Hematopoietic multipotent progenitor cell treated with erythropoietin and hydrocortisone succinate and interleukin-3 and kit ligand, for 6 days (in vitro differentiated cells): ENCODE data around the gene KMT5B.

Experiments
- DNase-seq: peaks from one replicate; pipeline ENCODE4 v3.0.0-alpha.2; 2015

The KMT5B gene

DNA sequence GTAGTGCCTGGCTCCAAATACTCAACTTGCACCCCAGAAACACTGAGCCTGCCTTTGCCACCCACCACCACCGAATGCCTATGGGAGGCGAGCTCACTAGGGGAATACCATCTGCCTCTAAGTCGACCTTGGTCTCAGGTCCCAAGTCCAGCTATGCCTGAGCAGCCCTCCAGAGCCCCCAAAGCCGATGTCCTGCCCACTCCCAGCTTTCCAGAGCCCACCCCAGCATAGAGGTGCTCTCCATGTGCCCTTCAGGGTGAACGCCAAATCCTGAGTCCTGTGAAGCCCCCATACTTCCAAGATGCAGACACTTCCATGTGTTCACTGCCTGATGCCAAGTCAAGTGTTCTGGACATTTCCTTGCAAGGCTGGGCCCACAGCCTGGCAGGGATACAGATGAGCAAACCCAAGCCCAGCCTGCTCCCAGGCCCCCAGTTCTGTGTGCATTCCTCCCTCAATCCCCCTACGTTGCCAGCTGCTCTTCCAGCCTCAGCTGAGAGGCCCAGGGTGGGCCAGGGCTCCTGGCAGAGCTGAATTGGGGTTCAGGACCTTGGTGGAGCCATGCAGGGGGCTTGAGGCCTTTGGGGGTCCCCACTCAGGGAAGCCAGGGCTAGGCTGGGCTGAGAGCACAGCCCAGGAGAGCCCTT is 2.6 kb upstream of the KMT5B start:
- DNase-seq = no peak

GRCh38 chr11:68215087-68215445 is 2.0 kb upstream of the KMT5B start:
- DNase-seq = peak; percentile 26

GRCh38 chr11:68214173-68215086 is 1.3 kb upstream of the KMT5B start:
- DNase-seq = no peak

- peak; percentile 92 for DNase-seq
Observed at GRCh38 chr11:68213555-68214172, 568 bp upstream of the KMT5B start.

- peak; percentile 90 for DNase-seq
Observed at GRCh38 chr11:68212421-68213134, 518 bp downstream of the KMT5B start.

DNA sequence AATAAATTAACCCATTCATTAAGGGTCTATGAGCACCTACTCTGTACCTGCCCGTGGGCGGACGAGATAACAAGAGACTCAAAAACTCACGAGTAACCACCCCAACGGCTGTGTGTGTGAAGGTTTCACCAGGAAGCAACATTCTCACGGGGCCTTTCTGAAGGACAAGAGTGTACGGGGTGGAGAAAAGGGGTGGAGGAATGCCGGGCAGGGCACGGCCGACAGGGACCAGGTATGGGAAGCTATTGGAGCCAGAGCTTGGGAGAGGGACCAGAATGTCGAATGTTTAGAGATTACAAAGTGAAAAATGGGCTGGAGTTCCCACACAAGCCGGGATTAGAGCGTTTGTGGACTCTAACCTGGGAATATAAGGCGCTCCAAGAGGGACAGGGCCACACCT is 1.6 kb downstream of the KMT5B start:
- no peak for DNase-seq

DNA sequence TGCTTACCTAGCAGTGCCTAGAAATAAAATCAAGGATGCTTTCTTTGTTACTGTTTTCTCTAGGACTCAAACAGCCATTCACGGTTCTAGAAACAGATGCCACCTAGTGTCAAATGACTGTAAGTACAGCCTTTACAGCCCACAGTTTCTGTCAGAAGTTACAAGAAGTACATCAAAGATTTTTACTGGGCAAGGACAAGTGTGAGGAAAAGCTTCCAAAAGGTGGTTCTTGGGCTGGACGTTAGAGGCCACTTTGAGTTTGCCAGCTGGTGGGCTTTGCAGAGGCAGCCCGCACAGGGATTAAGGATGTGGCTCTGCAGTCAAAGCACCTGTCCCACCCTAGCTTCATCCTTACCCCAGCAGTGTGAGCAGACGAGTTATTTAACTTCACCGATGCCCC is 6.9 kb downstream of the KMT5B start:
- DNase-seq = peak; percentile 86

DNA sequence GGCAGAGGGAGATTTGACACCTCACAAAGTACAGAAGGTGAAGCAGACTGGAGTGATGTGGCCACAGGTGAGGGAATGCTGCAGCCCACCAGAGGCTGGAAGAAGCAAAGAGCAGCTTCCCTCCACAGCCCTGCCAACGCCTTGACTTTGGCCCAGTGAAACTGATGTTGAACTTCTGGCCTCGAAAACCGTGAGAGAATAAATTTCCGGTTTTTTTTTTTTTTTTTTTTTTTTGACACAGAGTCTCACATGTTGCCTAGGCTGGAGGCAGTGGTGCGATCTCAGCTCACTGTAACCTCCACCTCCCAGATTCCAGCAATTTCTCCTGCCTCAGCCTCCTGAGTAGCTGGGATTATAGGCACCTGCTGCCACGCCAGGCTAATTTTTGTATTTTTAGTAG is 8.7 kb downstream of the KMT5B start:
- no peak for DNase-seq

DNA sequence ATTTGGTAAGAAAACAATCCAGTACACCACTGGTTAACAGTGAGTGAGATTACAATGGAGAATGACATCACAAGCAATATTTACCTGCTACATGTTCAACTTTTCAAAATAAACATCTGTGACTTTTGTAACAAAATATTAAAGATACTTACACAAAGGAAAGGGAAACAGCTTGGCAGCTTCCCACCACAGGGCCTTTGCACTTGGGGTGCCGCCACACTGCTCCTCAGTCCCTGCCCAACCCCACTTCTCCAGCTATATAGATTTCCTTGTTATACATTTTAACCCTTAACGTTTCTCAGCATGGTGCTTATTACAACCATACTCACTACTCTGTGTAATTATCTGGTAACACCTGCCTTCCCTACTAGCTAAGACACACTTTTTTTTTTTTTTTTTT is 10.9 kb downstream of the KMT5B start:
- no peak for DNase-seq

DNA sequence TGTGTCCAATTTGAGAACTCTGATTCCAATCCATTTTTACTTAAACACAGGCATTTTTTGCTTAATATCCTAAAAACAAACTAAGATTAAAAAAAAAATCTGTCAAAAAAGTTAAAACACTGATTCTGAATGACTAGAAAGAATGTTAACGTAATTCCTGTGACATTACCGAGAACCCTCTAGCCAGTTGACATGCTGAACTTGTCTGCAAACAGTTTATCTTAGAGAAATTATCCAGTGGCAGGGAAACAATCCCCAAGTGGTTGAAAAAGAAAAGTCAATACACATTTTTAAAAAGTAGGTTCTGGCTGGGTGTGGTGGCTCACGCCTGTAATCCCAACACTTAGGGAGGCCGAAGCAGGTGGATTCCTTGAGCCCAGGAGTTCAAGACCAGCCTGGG is 11.6 kb downstream of the KMT5B start:
- DNase-seq = no peak

DNA sequence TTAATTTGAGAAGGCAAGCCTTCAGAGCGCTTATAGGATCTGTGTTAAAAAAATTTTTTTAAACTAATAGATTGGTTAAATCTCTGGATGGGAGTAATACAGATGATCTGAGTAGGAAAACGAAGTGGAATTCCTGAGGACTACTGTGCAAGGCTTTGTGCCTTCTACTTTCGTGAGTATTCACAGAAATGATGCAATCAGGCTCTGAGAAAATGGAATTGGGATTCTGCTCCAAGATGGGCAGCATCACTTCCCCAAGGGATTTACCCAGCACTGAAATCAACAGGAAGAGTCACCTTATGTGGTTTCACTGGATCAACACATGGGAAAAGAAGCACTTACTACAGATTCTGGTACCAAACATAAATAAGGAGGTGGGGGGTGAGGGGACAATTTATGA is 12.5 kb downstream of the KMT5B start:
- DNase-seq = no peak

DNA sequence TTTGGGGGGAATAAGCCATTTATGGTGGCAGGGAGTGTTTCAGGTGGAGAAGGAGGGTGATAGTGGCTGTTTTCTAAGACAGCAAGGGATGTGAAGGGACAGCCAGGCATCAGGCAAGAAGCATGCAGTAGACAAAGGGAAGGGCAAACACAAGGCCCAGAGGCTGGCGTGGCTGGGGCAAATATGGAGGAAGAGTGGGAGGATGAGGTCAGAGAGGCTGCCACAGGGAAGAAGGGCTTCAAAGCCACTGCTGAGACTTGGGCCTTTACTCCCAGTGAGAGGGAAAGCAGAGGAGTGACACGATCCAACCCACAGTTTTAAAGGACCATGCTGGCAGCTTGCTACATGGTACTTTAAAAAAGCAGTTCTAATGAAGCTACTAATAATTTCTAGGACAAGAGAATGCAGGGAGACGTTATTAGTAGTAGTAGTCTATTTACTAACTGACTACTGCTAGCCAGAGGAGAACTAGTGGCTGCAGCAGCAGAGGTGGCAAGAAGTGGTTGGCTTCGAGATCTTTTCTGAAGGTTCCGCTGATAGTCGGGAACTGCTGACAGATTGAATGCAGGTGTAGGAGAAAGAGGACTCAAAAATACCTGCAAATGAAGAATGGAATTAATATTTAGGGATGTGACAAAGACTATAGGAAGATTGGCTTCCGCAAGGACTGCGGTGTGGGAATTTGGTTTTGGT is 13.7 kb downstream of the KMT5B start:
- no peak for DNase-seq

- no peak for DNase-seq
Observed at GRCh38 chr11:68196219-68196618, 16.9 kb downstream of the KMT5B start.

DNA sequence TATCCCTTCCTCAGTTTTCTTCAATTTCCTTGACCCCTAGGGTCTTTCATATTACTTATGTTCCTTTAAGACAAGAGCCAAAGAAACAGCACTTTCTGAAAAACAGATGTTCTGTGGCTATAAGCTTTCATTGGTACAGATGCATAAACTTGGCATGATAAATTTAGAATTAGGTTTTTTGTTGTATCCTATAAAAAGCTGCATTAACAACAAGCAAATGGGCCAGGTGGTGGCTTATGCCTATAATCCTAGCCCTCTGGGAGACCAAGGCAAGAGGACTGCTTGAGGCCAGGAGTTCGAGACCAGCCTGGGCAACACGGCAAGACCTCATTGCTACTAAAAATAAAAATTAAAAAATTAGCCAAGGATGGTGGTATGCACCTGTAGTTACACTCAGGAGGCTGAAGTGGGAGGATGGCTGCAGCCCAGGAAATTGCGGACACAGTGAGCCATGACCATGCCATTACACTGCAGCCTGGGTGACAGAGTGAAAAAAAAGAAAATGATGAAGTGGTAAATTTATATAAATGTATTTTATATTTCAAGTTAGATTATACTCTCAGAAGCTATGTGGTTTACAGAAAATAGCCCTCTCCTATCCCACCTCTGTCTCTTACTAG is 18.3 kb downstream of the KMT5B start:
- DNase-seq = no peak

DNA sequence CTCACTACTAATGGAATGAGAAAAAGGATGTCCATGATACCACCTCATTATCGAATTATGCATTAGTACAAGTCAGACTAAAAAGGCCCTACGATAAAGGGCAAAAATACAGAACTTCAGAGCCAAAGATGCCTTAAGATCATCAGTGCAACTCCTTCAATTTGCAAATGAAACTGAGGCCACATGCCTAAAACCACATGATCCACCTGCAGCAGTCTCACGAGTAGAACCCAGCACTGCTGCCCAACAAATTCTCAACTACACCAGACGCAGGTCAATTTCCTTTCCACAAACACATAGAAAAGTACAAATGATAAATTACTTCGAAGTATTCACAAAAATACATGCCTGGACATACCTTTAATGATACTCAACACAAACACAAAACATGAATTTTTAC is 20.1 kb downstream of the KMT5B start:
- no peak for DNase-seq

- DNase-seq = no peak
Observed at GRCh38 chr11:68191661-68192579, 21.2 kb downstream of the KMT5B start.

DNA sequence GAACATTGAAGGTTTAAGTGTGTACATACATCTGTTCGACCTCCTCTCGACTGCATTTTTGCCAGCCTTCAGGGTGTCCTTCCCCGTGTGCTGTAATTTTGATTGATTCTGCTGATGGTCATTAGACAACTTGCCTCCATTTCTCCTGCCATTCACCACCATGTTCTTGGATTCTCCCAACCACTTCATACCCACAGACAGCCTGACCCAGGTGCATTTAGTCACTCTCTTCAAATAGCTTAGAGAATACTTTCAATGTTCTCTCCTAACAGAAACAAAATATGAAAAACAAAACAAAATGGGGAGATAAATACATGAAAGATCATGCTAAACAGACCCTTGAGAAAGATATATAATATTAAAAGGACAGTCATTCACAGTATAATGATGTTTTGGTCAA is 23.2 kb downstream of the KMT5B start:
- no peak for DNase-seq

DNA sequence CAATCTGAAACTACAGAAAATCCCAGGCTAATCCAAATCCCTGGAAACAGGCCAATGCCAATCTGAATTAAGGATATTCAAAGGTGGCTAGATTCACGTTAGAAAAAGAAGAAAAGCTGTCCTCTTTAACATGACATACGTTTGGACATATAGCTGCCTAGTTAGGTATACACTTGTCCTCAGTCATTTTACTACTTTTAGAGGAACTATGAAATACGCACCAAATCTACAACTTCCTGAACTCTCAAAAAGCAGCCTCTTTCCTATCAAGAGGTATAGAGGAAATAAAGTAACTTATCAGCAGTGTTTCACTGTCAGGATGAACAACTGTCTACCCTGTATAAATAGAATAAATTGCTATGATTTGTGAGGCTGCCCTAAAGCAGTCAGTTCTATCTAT is 24.0 kb downstream of the KMT5B start:
- DNase-seq = no peak

DNA sequence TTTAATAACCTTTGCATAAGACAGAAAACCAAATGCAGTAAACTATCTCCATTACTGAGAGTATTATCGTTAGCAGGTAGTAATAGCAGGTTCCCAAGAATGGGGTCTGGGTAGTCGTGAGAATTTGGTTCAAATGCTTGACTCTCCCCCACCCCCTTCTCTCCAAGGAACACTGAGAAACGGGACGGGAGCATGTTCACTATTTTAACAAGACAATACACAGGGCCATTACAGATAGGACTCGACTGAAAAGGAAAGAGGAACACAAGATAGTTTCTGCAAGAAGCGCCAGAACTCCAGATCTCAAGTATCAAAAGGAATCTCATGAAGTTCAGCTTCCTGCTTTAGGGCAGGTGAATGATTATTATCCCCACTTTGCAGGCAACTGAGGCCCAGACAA is 27.0 kb downstream of the KMT5B start:
- no peak for DNase-seq

GRCh38 chr11:68181719-68182451 is 31.2 kb downstream of the KMT5B start:
- DNase-seq = no peak

- no peak for DNase-seq
Observed at GRCh38 chr11:68179847-68180246, 33.2 kb downstream of the KMT5B start.
